HG02970 (cell line): Measurements from ENCODE around the gene HK2.

ENCODE experiments used
- ATAC-seq: cut with Tn5 transposase; IDR thresholded peaks from one replicate; pipeline ENCODE4 v1.9.1; 2021; ENCODE audit warnings: mild to moderate bottlenecking, moderate library complexity, moderate number of reproducible peaks; ENCODE audit not compliant: unreplicated experiment, low FRiP score

HK2 gene

GRCh38 chr2:74856599-74856998 is 22.7 kb downstream of the HK2 start:
- ATAC-seq: no peak

GRCh38 chr2:74857215-74857614 is 23.3 kb downstream of the HK2 start:
- ATAC-seq: no peak

- ATAC-seq: no peak
Observed at GRCh38 chr2:74857725-74858124, 23.8 kb downstream of the HK2 start.

GRCh38 chr2:74858281-74858680 is 24.4 kb downstream of the HK2 start:
- ATAC-seq: no peak

- ATAC-seq: no peak
Observed at GRCh38 chr2:74860079-74860478, 26.2 kb downstream of the HK2 start.

GRCh38 chr2:74860521-74860920 is 26.6 kb downstream of the HK2 start:
- no peak for ATAC-seq

GRCh38 chr2:74861531-74861930 is 27.6 kb downstream of the HK2 start:
- no peak for ATAC-seq

- ATAC-seq: no peak
Observed at GRCh38 chr2:74862020-74862964, 28.4 kb downstream of the HK2 start.

- no peak for ATAC-seq
Observed at GRCh38 chr2:74863802-74864248, 29.9 kb downstream of the HK2 start.

- ATAC-seq: no peak
Observed at GRCh38 chr2:74864728-74865722, 31.1 kb downstream of the HK2 start.

GRCh38 chr2:74865770-74866674 is 32.1 kb downstream of the HK2 start:
- no peak for ATAC-seq

- no peak for ATAC-seq
Observed at GRCh38 chr2:74867841-74868658, 34.1 kb downstream of the HK2 start.

- ATAC-seq: no peak
Observed at GRCh38 chr2:74869517-74869916, 35.6 kb downstream of the HK2 start.

- no peak for ATAC-seq
Observed at GRCh38 chr2:74870951-74871350, 37.0 kb downstream of the HK2 start.

GRCh38 chr2:74871414-74871813 is 37.5 kb downstream of the HK2 start:
- ATAC-seq: no peak

GRCh38 chr2:74872389-74872836 is 38.5 kb downstream of the HK2 start:
- ATAC-seq: no peak

GRCh38 chr2:74873012-74873665 is 39.2 kb downstream of the HK2 start:
- ATAC-seq: no peak
